Left cardiac atrium (tissue), 4 donors: ENCODE measurements around the gene CLIP2. TPM values are rescaled to one million over a fixed set of nuclear protein-coding genes. Genes with fewer than 3 reads are reported as not detected.
"Not testable (repeated sequence)": the region's sequence is repeated elsewhere in the genome, so short reads cannot be mapped to it uniquely, and the experiment has no call there.

Source experiments
- ATAC-seq, 2 donors: fragments of 200-7000 bp; cut with Tn5 transposase; one replicate each; pipeline ENCODE4 v1.9.1; 2020; ENCODE audit warnings: mild to moderate bottlenecking in 2 of 2, moderate library complexity in 2 of 2
- DNase-seq: peaks from one replicate; pipeline ENCODE4 v3.0.0-alpha.2; 2020
- intact Hi-C, 2 donors: fragments of 100-400 bp; cut with DNase I; formaldehyde crosslinking; loops; one replicate each; pipeline versions ENCODE4 v1.14.1 to v1.15.1; 2022 to 2023
- total RNA-seq, 2 donors: library from RNA; stranded (reverse); fragmentation: NEBNext Ultra II Directional; extraction: Animal tissue kit (Norgen Biotek cat#: 25700); gene quantifications; one replicate each; pipeline ENCODE4 v1.2.1, GENCODE V29; 2021
- donor health status: DM: no; HTN: yes; CAD: no.
- donor health status: DM: no; HTN: yes; CAD: no; lungs with severe emphysema.
- donor health status: DM: yes; HTN: yes; CAD: no.
- donor health status: Dilated cardiomyopathy.

The CLIP2 gene
- total RNA-seq, 2 donors from 2014 or later, result 9.7 to 10.6 TPM

GRCh38 chr7:74291535-74291934, 2.3 kb downstream of the CLIP2 start:
- intact Hi-C loops, result loop anchor here in 1 of 2 donors (5.0 kb wide), 1 partner anchor 34 kb away; no protein-coding TSS in a partner anchor

GRCh38 chr7:74292757-74293576, 3.8 kb downstream of the CLIP2 start:
- intact Hi-C loops, result loop anchor here in 1 of 2 donors (5.0 kb wide), 1 partner anchor 36 kb away; no protein-coding TSS in a partner anchor
- DNase-seq (no peak), ATAC-seq (no peak)

More at GRCh38 chr7:74291535-74291934, 2.3 kb downstream of the CLIP2 start:
- no peak for ATAC-seq
- no peak for DNase-seq

GRCh38 chr7:74293577-74293908, 4.3 kb downstream of the CLIP2 start:
- DNase-seq (no peak), ATAC-seq (no peak)
- intact Hi-C loops, result loop anchor here in 1 of 2 donors (5.0 kb wide), 1 partner anchor 36 kb away; no protein-coding TSS in a partner anchor

- intact Hi-C loops, result loop anchor here in 1 of 2 donors (5.0 kb wide), 1 partner anchor 37 kb away; no protein-coding TSS in a partner anchor
- ATAC-seq, result peak; percentile 11 to 20
These were observed 5.2 kb downstream of the CLIP2 start for GRCh38 chr7:74294191-74294998.

GRCh38 chr7:74297516-74298233, 8.5 kb downstream of the CLIP2 start:
- ATAC-seq, result no peak
- no peak for DNase-seq
- intact Hi-C loops, result no loop called here

More at GRCh38 chr7:74294191-74294998, 5.2 kb downstream of the CLIP2 start:
- DNase-seq, result peak; percentile 50

- intact Hi-C loops, result no loop called here
- DNase-seq (no peak), ATAC-seq (no peak)
These were observed 10.2 kb downstream of the CLIP2 start for GRCh38 chr7:74299401-74299800.

- DNase-seq (no peak), ATAC-seq (no peak)
- intact Hi-C loops, result no loop called here
These were observed 11.7 kb downstream of the CLIP2 start for GRCh38 chr7:74300926-74301325.

GRCh38 chr7:74302745-74303221, 13.6 kb downstream of the CLIP2 start:
- ATAC-seq, result no peak
- intact Hi-C loops, result no loop called here
- no peak for DNase-seq

- ATAC-seq (no peak), DNase-seq (no peak)
- intact Hi-C loops, result no loop called here
These were observed 15.3 kb downstream of the CLIP2 start for GRCh38 chr7:74304550-74304949.

GRCh38 chr7:74306004-74306729, 17.0 kb downstream of the CLIP2 start:
- peak; percentile 25 to 27 for ATAC-seq
- intact Hi-C loops, result no loop called here
- DNase-seq, result no peak

- ATAC-seq (peak; percentile 82 to 89), DNase-seq (peak; percentile 64)
- intact Hi-C loops, result no loop called here
These were observed 17.7 kb downstream of the CLIP2 start for GRCh38 chr7:74306730-74307469.

GRCh38 chr7:74307738-74308505, 18.7 kb downstream of the CLIP2 start:
- ATAC-seq (no peak), DNase-seq (no peak)
- intact Hi-C loops, result no loop called here

- DNase-seq (no peak), ATAC-seq (no peak)
- intact Hi-C loops, result no loop called here
These were observed 20.0 kb downstream of the CLIP2 start for GRCh38 chr7:74309181-74309580.

GRCh38 chr7:74311305-74311744, 22.1 kb downstream of the CLIP2 start:
- ATAC-seq (no peak), DNase-seq (no peak)
- intact Hi-C loops, result no loop called here

GRCh38 chr7:74312418-74313028, 23.3 kb downstream of the CLIP2 start:
- no peak for ATAC-seq
- intact Hi-C loops, result no loop called here
- DNase-seq, result no peak

GRCh38 chr7:74315891-74316290, 26.7 kb downstream of the CLIP2 start:
- intact Hi-C loops, ATAC-seq: not testable (repeated sequence)

More at GRCh38 chr7:74315891-74316290, 26.7 kb downstream of the CLIP2 start:
- DNase-seq, result not testable (repeated sequence)
